K562 (cell line): ENCODE results near the gene SLFN14. TPM values are rescaled to one million over a fixed set of nuclear protein-coding genes. Genes with fewer than 3 reads are reported as not detected.

Source experiments
- ASH1L ChIP-seq: fragments of 450-650 bp; IDR thresholded peaks from 2 replicates; pipeline ENCODE4 v1.6.1; 2018; ENCODE audit warnings: borderline replicate concordance, mild to moderate bottlenecking, low read depth; ENCODE audit not compliant: partially characterized antibody
- BRF1 ChIP-seq: IDR thresholded peaks from 3 replicates; pipeline ENCODE4 v1.6.1; 2011; ENCODE audit warnings: borderline replicate concordance, mild to moderate bottlenecking; ENCODE audit not compliant: insufficient read length; ENCODE audit errors: extremely low read depth
- CC2D1A ChIP-seq: fragments of 450-650 bp; IDR thresholded peaks from 2 replicates; pipeline ENCODE4 v1.6.1; 2017; ENCODE audit warnings: mild to moderate bottlenecking
- CREB1 ChIP-seq, 2 experiments: sonication (generic) in 1 of 2; formaldehyde crosslinking in 1 of 2; IDR thresholded peaks; 2 replicates each; pipeline versions ENCODE4 v1.6.1 to v1.8.0; 2012 to 2022; ENCODE audit warnings: inconsistent platforms in 1 of 2, mild to moderate bottlenecking in 1 of 2, missing genetic modification reagents in 1 of 2, moderate library complexity in 1 of 2
- CXXC5 ChIP-seq: fragments of 250-450 bp; sonication (Bioruptor Pico); IDR thresholded peaks from 2 replicates; pipeline ENCODE4 v1.8.0; 2022; ENCODE audit warnings: inconsistent platforms, mild to moderate bottlenecking, moderate library complexity
- KDM4B ChIP-seq, 2 experiments: fragments of 450-650 bp in 1 of 2; sonication (generic) in 1 of 2; IDR thresholded peaks; 2 replicates each; pipeline ENCODE4 v1.6.1; 2016 to 2017; ENCODE audit warnings: borderline replicate concordance in 2 of 2, antibody characterized with exemption in 1 of 2, low read depth in 1 of 2, mild to moderate bottlenecking in 1 of 2
- MBD2 ChIP-seq: sonication (generic); IDR thresholded peaks from 2 replicates; pipeline ENCODE4 v1.6.1; 2016; ENCODE audit warnings: low read depth, borderline replicate concordance
- MTA2 ChIP-seq: fragments of 450-650 bp; IDR thresholded peaks from 2 replicates; pipeline ENCODE4 v1.6.1; 2016; ENCODE audit warnings: low read depth
- POLR2AphosphoS5 ChIP-seq: IDR thresholded peaks from 2 replicates; pipeline ENCODE4 v1.6.1; 2011; ENCODE audit warnings: mild to moderate bottlenecking, low read depth, low read length, moderate library complexity; ENCODE audit not compliant: control insufficient read depth, insufficient read depth
- SAP30 ChIP-seq: fragments of 200-600 bp; sonication (generic); IDR thresholded peaks from 2 replicates; pipeline ENCODE4 v1.6.1; 2012; ENCODE audit warnings: borderline replicate concordance, low read depth, mild to moderate bottlenecking, moderate library complexity, low read length, control low read depth, inconsistent platforms; ENCODE audit not compliant: insufficient read depth, poor library complexity, severe bottlenecking
- SIN3B ChIP-seq: fragments of 450-650 bp; IDR thresholded peaks from 2 replicates; pipeline ENCODE4 v1.6.1; 2017; ENCODE audit warnings: low read depth, mild to moderate bottlenecking, moderate library complexity
- SMAD1 ChIP-seq: fragments of 150-350 bp; IDR thresholded peaks from 2 replicates; pipeline ENCODE4 v1.6.1; 2014; ENCODE audit warnings: low read length, low read depth; ENCODE audit not compliant: partially characterized antibody
- STAT5A ChIP-seq: IDR thresholded peaks from 2 replicates; pipeline ENCODE4 v1.6.1; 2012; ENCODE audit warnings: low read length, inconsistent platforms, borderline replicate concordance
- TRIM24 ChIP-seq, 2 experiments: fragments of 450-650 bp; IDR thresholded peaks; 2 replicates each; pipeline ENCODE4 v1.6.1; 2016
- TRIM28 ChIP-seq: fragments of 450-650 bp; IDR thresholded peaks from 2 replicates; pipeline ENCODE4 v1.6.1; 2017
- ZZZ3 ChIP-seq: fragments of 450-650 bp; IDR thresholded peaks from 2 replicates; pipeline ENCODE4 v1.6.1; 2016; ENCODE audit warnings: antibody characterized with exemption, mild to moderate bottlenecking, moderate library complexity
- polyA plus RNA-seq, 8 experiments: library from polyadenylated mRNA; depleted of rRNA in 4 of 8; stranded (reverse) in 5 of 8; unstranded in 3 of 8; fragments of >200 nt; fragmentation: Nextera tagmentation in 2 of 8; fragmentation: Illumina TruSeq in 1 of 8; extraction: Ambion mirVana in 2 of 8; extraction: Trizol in 1 of 8; gene quantifications; 2 replicates each; pipeline versions ENCODE4 v1.2.1 to v1.2.3, GENCODE V29; 2011 to 2014; ENCODE audit warnings: inconsistent platforms in 1 of 8, missing spikeins in 1 of 8
- total RNA-seq, 7 experiments: library from RNA; depleted of rRNA in 6 of 7; stranded (reverse); fragments of >200 nt in 6 of 7; fragmentation: Illumina TruSeq in 2 of 7; extraction: Trizol in 2 of 7; gene quantifications; 2 replicates each; pipeline versions ENCODE4 v1.2.1 to v1.2.3, GENCODE V29; 2011 to 2021; ENCODE audit warnings: low replicate concordance in 1 of 7
- TF ChIP-seq, protein P1 (sequence below): sonication (generic); formaldehyde crosslinking; IDR thresholded peaks from 2 replicates; pipeline ENCODE4 v1.8.1; 2023; ENCODE audit warnings: mild to moderate bottlenecking, missing genetic modification reagents, moderate library complexity
- TF ChIP-seq, protein P2 (sequence below): IDR thresholded peaks from 2 replicates; pipeline ENCODE4 v1.6.1; 2012; ENCODE audit warnings: low read depth, low read length, improper control_type of control experiment, borderline replicate concordance
- TF ChIP-seq, protein P3 (sequence below): fragments of 450-650 bp; IDR thresholded peaks from 2 replicates; pipeline ENCODE4 v1.6.1; 2016
- TF ChIP-seq, protein P4 (sequence below): fragments of 450-650 bp; formaldehyde crosslinking; IDR thresholded peaks from 2 replicates; pipeline ENCODE4 v1.4.0; 2022; ENCODE audit warnings: mild to moderate bottlenecking, moderate library complexity
- TF ChIP-seq, protein P5 (sequence below): fragments of 250-450 bp; sonication (Bioruptor Pico); IDR thresholded peaks from 2 replicates; pipeline ENCODE4 v1.5.0; 2021

The SLFN14 gene
- total and polyA plus RNA-seq, 9 of the 15 experiments (the other 6 are each of a cell fraction or from before 2014, with no cell fraction given), result 1.3 to 4.3 (median 3.1) TPM

DNA sequence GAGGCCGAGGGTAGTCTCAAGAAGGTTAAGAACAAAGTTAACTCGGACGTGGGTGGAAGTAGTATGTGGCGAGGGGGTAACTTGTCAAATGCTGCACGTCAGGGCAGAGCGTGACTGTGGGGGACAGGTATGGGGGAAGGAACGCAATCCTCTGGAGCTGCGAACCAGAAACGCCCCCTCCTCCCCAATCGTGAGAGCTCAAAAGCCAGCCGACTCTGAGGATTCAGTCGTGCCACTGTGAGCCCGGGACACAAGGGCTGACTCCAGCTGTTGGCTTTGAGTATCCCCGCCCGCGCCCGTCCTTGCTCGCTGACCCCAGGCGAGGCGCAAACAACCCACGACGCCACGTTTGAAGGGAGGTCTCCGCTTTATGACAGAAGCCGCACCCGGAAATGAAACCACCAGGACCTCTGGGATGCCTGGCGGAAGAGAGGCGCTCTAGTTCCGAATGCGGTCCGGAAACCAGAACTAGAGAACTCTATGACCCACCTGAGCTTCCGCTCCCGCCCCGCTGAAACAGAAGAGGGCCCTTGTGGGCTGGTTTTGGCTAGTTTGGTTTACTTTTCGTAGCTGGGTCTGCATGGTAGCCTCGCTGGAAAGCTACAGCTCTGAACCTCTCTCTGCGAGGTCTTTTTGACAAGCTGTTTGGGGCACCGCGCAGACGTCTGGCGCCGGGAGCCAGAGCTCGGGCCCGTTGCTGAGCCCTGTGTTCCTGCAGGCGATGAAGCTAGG lies 17.7 kb upstream of the SLFN14 start, which contains the start of gene PEX12 (continued):
- TF ChIP-seq, protein P1, sequence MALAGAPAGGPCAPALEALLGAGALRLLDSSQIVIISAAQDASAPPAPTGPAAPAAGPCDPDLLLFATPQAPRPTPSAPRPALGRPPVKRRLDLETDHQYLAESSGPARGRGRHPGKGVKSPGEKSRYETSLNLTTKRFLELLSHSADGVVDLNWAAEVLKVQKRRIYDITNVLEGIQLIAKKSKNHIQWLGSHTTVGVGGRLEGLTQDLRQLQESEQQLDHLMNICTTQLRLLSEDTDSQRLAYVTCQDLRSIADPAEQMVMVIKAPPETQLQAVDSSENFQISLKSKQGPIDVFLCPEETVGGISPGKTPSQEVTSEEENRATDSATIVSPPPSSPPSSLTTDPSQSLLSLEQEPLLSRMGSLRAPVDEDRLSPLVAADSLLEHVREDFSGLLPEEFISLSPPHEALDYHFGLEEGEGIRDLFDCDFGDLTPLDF, result peak; percentile 28; the same call in 1 of the 2 replicates
- peak; percentile 9; the same call in 1 of the 2 replicates for TF ChIP-seq CC2D1A
- peak; percentile 59 for TF ChIP-seq ASH1L
- TF ChIP-seq CREB1 (IDR thresholded peaks at IDR 0.05), result peak; percentile 97
- TF ChIP-seq CREB1 (CRISPR knock-in tag; IDR thresholded peaks at IDR 0.05), result peak; percentile 80
- no peak for TF ChIP-seq TRIM28
- peak; percentile 90 for TF ChIP-seq CXXC5
- peak in 1 of 2 experiments; percentile 64; a peak in 2 of 4 replicates for TF ChIP-seq TRIM24 (IDR thresholded peaks at IDR 0.05)
- peak in 1 of 2 experiments; percentile 98; a peak in 1 of 4 replicates for TF ChIP-seq KDM4B (IDR thresholded peaks at IDR 0.05; ENCODE audit: borderline replicate concordance in 2 of 2, low read depth in 1 of 2)
- TF ChIP-seq, protein P2, sequence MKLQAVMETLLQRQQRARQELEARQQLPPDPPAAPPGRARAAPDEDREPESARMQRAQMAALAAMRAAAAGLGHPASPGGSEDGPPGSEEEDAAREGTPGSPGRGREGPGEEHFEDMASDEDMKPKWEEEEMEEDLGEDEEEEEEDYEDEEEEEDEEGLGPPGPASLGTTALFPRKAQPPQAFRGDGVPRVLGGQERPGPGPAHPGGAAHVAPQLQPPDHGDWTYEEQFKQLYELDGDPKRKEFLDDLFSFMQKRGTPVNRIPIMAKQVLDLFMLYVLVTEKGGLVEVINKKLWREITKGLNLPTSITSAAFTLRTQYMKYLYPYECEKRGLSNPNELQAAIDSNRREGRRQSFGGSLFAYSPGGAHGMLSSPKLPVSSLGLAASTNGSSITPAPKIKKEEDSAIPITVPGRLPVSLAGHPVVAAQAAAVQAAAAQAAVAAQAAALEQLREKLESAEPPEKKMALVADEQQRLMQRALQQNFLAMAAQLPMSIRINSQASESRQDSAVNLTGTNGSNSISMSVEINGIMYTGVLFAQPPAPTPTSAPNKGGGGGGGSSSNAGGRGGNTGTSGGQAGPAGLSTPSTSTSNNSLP, result peak; percentile 62; the same call in 1 of the 2 replicates
- peak; percentile 82 for TF ChIP-seq SMAD1
- TF ChIP-seq, protein P3, sequence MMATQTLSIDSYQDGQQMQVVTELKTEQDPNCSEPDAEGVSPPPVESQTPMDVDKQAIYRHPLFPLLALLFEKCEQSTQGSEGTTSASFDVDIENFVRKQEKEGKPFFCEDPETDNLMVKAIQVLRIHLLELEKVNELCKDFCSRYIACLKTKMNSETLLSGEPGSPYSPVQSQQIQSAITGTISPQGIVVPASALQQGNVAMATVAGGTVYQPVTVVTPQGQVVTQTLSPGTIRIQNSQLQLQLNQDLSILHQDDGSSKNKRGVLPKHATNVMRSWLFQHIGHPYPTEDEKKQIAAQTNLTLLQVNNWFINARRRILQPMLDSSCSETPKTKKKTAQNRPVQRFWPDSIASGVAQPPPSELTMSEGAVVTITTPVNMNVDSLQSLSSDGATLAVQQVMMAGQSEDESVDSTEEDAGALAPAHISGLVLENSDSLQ, result peak; percentile 48; the same call in 1 of the 2 replicates
- TF ChIP-seq POLR2AphosphoS5, result peak; percentile 89
- peak; percentile 7; the same call in 1 of the 2 replicates for TF ChIP-seq STAT5A
- TF ChIP-seq SIN3B, result peak; percentile 73
- TF ChIP-seq SAP30, result peak; percentile 63
- no peak; the same call in 1 of the 2 replicates for TF ChIP-seq ZZZ3
- TF ChIP-seq MTA2, result peak; percentile 31
- TF ChIP-seq MBD2, result peak; percentile 88
- TF ChIP-seq, protein P4, sequence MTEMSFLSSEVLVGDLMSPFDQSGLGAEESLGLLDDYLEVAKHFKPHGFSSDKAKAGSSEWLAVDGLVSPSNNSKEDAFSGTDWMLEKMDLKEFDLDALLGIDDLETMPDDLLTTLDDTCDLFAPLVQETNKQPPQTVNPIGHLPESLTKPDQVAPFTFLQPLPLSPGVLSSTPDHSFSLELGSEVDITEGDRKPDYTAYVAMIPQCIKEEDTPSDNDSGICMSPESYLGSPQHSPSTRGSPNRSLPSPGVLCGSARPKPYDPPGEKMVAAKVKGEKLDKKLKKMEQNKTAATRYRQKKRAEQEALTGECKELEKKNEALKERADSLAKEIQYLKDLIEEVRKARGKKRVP (CRISPR knock-in tag), result no peak
- no peak for TF ChIP-seq BRF1
- TF ChIP-seq, protein P5, sequence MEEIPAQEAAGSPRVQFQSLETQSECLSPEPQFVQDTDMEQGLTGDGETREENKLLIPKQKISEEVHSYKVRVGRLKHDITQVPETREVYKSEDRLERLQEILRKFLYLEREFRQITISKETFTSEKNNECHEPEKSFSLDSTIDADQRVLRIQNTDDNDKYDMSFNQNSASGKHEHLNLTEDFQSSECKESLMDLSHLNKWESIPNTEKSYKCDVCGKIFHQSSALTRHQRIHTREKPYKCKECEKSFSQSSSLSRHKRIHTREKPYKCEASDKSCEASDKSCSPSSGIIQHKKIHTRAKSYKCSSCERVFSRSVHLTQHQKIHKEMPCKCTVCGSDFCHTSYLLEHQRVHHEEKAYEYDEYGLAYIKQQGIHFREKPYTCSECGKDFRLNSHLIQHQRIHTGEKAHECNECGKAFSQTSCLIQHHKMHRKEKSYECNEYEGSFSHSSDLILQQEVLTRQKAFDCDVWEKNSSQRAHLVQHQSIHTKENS (CRISPR knock-in tag), result peak; percentile 73; the same call in 1 of the 2 replicates
